Measurements from ENCODE around the gene NIBAN1.
"Not testable (repeated sequence)": the region's sequence is repeated elsewhere in the genome, so short reads cannot be mapped to it uniquely, and the experiment has no call there.

NIBAN1 gene

DNA sequence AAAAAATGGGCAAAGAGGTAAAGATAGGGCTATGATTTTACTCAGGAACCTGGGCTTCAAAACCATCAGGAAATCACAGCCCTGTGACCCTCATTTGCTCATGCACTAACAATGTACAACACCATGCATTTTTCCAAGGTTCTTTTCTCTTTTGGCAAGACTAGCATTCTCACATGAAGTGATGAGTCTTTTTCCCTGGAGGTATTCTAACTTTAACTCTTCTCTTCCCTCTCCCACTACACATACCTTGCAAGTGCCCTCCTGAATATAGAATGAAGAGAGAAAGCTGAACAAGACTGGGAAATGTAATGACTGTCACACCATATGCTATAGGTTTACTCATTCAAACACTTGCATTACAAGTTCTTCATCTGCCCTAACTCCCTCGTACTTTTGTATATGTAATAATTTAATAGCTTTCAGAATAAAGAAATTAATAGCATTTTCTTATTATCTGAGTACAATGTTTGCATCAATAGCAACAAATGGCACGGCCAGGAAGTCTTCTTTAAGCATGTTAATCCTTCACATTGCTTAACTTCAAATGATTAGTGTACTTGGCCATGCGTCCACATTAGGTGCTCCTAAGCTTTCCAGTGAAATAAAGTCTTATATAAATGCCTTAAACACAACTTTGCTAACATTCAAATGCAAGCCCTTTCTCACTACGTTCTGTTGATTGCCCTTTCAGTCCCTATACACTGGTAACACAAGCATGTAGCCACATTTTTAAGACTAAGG lies 1.8 kb downstream of the NIBAN1 start:
- DNase-seq, result no peak

DNA sequence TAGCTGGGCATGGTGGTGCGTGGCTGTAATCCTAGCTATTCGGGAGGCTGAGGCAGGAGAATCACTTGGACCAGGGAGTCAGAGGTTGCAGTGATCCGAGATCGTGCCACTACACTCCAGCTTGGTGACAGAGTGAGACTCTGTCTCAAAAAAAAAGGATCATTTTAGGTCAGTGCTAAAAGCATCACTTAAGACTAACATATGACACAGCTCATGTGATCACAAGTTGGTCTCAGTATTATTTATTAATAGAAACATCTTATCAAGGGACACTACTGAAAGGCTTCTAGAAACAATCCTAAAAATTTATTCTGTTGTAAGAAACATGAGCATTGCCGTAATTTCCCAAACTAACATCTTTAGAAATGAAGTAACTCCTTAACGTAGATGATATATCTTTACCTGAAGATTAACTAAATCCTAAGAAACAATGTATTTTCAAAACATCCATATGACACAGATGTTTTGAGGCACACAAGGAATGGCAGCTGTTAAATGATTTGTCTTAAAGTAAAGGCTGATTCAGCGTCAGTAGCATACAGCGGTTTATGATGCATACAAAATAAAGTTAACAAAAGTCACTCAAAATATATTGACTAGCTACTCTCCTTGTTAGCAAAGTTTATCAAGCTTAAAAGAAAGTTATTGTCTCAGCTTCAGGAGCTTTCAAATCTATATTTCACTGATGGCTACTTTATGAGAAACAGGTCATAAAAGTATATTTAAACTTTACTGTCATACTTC lies 2.6 kb downstream of the NIBAN1 start:
- no peak for DNase-seq

DNA sequence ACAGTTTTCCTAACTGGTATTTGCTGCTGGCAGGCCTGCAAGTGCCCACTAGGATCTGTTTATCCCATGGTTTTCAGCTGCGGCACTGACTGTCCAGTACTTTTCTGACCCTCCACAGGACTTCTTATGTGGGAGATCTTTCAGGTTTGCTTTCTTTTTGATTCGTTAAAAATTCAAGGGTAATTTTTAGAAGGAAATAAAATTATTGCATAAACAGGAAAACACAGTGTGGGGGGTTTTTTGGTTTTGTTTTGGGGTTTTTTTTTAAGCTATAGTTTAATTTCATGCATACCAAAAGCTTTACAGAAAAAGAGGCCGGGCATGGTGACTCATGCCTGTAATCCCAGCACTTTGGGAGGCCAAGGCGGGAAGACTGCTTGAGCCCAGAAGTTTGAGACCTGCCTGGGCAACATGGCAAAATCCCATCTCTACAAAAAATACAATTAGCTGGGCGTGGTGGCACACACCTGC lies 3.6 kb downstream of the NIBAN1 start:
- no peak for DNase-seq

DNA sequence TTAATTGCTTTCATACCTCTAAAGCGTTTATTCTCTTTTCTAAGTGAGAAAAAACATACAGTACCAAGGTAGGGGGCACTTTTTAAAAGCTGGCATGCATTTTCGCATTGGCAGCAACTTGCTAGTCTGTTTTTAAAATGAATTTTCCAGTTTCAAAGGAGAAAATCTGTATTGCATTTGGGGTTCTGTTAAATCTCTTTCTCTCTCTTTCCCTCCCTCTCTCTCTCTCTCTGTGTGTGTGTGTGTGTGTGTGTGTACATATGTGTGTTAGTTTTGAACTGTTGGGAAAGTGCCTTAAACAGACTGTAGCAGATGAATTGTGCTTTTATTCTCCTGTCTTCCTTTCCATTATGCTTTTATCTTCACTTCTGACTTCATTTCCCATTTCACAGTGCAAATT lies 7.3 kb downstream of the NIBAN1 start:
- DNase-seq, result no peak

DNA sequence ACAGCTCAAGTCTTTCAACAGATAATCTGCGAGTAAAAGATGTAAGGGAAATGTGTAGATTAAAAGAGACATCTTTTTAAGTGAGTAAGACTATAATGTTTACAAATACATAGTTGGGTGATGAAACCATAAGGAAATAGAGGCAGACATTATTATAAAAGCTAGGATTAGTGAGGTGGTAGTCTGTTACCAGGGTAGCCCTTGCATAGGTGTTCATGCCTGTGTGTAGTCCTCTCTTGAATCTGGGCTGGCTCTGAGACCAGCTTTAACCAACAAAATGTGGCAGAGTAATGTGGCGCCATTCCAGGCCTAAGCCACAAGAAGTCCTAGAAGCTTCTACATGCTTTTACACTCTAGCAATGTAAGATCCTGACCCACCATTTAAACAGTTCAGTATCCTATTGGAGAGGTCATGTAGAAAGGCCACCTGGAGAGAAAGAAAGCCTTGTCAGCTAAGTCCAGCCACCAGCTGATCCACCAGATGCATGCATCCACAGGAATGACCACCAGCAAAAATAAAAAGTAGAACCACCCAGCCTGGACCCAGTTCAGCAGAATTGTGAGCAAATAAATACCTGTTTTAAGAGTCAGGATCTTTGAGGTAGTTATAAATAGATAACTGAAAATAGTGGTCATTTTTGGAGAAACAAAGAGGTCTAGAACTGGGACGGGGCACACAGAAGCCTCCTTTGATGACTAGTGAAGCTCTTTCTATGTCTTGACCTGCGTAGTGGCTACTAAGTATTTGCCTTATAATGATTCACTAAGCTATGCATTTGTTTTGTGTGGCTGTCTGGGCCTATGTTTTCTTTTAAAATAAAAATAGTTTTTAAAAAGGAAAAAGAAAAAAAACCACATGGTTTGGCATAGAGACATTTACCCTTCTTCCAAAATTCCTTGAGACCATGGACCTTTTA lies 8.1 kb downstream of the NIBAN1 start:
- DNase-seq, result no peak

DNA sequence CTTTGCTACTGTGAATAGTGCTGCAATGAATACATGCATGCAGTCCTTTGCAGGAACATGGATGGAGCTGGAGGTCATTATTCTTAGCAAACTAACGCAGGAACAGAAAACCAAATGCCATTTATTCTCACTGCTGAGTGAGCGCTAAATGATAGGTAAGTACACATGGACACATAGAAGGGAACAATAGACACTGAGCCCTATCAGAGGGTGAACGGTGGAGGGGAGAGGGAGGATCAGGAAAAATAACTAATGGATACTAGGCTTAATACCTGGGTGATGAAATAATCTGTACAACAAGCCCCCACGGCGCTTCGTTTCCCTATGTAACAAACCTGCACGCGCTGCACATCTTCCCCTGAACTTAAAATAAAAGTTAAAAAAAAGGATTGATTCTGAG lies 8.9 kb downstream of the NIBAN1 start:
- no peak for DNase-seq

DNA sequence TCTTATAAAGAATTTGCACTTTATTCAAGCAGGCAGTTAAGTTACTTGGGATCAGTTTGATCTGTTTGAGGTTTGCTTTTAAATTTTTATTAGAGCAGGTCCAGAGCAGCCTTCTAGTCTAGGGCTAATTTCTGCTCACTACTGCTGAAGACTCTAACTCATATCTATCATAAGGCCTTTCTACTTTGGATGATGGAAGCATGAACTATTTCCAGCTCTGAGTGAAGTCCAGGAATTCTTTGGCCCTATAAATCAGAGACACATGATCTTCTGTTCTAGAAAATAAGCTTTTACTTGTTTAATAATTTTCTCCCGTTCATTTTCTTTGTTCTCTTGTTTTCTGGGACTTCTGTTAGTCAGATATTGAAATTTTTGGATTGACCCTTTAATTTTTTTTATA lies 14.7 kb downstream of the NIBAN1 start:
- no peak for DNase-seq

DNA sequence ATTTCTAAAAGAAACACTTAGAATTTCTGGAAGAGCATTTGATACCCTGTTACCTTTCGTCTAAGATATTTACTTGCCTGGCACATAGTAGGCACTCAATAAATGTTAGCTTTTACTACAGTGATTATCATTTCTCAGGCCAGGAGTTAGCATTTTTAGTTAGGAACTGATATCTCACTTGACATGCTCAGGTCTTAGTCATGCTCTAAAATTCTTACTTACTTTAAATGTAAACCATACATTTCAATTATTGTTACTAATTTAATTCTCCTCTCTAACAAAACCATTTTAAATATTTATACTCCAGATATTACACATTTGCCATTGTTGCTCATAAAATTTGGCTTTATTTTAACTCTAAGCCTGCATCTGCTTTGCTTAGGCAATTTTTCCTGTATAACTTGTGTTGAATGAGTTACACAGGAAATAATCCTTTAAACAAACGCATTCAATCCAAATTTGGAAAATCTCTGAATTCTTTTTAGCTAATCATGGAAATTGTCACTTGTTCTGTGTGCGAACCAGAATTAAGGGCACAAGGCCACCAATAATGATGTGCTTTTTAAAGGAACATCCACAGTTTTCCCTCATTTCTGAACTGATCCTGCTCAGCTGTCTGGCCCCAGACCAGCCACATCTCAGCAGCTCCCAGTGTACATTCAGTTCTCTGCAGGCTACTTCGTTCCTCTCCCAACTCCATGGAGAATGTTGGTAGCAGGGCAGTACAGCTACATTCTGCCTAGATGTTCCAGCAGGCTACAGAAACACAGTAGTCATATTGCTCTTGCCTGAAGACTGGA lies 15.6 kb downstream of the NIBAN1 start:
- DNase-seq, result no peak

DNA sequence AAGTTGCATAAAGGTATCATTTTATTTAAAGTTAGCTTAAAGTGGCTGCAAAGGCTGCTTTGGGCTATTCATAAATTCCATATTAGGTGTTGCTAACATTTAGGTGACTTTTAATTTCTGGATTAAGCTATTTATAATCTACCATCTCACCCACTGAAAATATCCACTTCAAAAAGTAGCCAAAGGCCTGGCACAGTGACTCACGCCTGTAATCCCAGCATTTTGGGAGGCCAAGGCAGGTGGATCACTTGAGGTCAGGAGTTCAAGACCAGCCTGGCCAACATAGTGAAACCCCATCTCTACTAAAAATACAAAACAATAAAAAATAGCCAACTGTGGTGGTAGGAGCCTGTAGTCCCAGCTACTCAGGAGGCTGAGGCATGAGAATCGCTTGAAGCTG lies 16.4 kb downstream of the NIBAN1 start:
- DNase-seq, result not testable (repeated sequence)

DNA sequence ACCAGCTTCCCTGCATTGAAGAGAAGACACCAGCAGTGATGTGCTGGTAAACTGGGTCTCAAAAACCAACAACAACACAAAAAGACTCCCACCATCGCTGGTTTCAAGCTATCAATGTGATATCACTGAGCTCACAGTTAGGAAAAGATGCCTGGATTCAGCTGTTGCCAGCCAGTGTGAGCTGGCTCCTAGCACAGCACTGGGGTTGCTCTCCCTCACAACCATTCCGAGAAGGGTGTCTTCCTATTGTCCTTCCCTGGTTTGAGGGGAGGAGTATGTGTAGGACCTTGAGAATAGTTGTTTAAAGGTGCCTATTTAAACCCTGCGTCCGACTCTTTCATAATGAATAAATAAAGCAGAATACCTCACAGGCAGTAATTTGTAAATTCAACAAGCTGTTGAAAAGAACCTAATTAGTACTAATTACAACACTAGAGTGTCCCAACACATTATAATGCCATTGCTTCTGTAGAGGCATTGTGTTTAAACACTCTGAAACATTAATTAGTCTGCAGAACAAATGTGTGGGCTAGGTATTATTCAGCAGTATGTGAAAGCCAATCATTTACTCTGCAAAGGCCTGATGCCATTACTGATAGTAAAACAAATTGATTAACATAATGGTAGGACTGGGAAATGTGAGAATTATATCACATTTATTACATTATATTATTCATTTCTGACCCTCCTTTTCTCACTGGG lies 17.2 kb downstream of the NIBAN1 start:
- peak; percentile 76 for DNase-seq

DNA sequence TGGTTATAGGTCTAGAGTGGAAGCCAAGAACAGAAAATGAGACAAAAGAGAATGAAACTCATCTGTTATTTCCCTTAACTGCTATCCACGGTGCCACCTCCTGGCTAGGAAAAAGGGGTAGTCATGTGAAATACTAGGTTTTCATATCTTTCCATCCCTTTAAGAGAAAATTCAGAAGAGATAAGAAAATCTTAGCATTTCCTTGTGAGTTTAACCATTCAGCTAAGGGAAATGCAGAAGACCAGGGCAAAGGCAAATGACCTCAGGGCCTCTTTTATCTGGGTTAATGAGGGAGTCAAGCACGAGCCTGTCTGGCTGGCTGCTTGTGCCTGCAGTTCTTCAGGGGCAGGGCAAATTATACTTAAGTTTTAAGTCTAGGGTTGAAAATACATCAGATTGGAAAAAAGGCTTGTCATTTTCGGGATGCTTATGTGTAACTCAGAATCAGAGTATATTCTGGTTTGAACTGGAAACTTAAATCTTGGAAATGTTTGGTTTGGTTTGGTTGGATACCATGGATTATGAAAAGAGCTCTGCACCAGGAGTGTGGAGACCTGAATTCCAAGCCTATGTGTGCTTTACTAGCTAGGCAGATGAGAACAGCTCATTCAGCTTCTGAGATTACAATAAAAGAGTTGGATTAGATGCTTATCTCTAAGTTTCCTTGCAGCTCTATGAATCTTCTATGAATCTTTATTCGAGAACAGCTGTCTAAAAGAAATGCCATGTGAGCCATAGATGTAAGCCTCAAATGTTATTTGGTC lies 19.9 kb downstream of the NIBAN1 start:
- DNase-seq, result no peak

DNA sequence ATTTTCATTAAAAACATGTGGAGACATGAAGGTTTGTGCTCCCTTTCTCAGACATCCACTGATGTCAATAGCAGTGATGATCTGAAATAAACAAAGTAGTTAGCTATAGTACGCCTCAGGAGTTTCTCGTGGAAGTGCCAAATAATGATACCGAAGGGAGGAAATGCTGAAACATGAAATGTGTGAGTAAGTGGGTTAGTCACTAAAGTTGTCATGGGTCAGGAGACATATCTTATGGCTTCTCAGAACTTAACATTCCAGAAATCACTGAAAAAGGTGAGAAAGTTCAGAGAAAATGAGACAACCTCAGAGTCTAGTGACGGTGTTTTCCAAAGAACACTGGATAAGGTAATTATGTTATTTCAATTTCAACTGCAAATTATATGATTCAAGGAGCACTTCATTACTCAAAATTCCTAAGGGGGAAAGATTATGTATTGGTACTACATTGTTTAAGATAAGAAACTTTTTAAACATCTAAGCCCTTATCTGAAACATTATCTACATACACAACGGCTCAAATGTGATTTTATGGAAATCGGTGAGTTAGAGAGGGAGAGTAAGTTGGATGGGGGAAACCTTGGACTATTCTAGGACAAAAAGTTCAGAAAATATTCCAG lies 20.6 kb downstream of the NIBAN1 start:
- no peak for DNase-seq

DNA sequence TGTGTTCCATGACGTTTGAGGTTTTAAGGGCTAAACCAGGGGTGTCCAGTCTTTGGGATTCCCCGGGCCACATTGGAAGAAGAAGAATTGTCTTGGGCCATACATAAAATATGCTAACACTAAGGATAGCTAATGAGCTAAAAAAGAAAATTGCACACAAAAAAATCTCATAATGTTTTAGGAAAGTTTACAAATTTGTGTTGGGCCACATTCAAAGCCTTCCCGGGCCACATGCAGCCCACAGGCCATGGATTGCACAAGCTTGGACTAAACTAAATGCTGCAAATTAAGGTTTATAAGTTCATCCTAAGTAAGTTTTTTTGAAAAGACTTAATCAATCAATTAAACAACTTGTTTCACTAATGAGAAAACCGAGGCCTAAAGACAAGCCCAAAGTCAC lies 21.9 kb downstream of the NIBAN1 start:
- no peak for DNase-seq

DNA sequence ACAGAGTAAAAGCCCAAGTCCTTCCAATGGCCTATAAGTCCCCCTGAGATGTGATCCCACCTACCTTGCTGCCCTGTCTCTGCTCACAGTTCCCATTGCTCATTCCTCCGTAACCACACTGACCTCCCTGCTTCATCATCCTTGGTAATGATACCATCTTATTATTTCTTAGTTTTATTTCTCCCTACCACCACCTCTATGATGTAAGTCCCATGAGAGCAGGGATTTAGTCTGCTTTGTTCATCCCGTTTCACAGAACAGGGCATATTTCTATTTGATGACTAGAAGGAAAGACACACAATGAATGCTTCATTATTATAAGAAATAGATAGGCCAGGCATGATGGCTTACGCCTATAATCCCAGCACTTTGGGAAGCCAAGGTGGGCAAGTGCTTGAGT lies 22.5 kb downstream of the NIBAN1 start:
- DNase-seq, result no peak

DNA sequence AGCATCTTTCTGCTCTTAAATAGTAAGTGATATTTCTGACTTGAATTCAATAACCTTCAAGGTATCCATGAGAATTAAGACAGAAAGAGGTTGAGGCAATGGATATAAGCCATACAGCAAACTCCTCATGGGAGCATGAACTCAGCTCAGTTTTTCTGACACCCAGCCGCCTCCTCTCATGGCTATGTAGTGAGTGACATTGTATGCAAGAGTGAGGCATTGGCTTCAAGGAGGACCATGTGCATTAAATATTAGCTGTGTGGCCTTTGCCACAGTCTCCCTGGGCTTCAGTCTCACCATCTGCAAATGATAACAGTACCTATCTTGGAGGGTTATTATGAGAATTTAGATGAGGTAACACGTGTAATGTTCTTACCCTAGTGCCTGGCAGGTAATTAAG lies 23.4 kb downstream of the NIBAN1 start:
- DNase-seq, result no peak

DNA sequence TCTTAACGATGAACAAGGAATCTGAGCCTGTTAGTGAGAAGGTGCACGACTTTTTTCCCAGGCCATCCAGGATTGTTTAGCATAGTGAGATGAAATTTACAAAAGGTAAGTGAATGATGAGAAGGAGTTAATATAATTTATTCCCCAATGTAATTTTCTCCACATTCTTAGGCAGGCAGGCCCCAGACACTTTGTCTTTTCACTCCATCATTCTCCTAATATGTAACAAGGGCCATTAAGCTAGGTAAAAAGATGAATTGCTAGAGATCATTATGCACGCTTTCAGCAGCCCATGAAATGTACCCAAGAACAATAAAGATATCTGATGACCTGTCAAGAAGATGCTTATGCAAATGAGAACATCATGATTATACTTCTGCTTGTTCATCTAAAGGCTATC lies 24.1 kb downstream of the NIBAN1 start:
- DNase-seq, result no peak

DNA sequence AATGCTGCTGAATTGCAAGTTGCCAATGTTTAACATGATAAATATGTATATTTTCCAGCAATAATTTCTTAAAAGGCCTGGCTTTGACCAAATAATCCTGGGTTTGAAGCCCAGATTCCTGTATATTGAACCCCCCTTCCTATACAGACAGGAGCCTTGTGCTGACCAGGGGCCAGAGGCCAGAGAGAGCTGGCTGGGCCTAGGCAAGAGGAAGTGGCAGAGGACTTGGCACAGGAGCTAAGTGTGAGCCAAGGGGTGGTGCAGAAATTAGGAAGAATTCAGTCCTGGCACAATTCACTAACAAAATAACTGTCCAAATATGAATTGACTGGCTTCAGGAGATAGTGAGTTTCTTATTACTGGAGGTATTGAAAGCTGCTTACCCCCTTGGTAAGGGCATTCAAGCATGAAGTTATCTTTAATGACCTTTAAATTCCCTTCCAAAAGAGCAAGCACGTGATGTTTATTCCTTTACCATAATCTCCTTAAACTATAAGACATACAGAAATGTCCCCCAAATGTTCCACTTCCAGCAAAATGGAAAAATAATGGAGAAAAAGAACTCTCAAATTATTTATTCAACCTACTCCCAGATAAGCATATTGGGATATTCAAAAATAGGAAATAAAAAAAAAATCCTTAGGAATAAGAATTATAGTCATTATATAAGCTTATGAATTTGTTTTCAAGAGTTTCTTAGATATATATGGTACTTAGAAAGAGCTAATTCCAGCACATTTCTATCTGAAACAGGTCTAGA lies 26.6 kb downstream of the NIBAN1 start:
- DNase-seq, result no peak

DNA sequence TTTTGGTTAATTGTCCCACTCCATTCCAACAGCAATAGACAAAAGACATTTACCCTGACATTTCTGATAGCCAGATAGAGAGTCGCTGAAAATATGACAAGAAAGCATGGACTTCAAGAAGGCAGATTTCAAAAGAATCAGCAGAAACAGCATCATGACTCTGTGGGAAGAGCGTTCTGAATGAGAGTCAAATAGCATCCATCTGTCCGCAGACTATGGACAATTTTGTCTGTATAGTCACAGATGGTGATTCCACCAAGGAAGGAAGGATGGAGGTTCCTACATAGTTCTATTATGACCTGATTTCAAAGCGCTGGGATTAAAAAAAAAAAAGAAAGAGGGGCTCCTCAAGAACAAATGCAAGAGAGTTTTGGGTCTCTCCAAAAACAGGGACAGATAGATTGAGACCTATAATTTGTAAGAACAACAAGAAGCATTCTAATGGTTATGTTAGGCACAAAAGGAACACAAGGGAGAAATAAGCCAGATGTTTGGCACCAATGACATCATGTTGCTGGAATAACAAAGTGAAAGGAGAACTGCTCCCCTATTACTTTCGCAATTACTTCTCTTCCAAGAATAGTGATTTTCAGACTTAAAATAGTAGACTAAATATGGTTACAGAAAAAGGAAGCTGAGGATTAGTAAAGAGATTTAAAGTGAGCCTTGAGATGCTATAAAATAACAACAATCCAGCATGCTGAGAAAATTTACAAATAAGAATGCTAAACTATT lies 28.5 kb downstream of the NIBAN1 start:
- no peak for DNase-seq

DNA sequence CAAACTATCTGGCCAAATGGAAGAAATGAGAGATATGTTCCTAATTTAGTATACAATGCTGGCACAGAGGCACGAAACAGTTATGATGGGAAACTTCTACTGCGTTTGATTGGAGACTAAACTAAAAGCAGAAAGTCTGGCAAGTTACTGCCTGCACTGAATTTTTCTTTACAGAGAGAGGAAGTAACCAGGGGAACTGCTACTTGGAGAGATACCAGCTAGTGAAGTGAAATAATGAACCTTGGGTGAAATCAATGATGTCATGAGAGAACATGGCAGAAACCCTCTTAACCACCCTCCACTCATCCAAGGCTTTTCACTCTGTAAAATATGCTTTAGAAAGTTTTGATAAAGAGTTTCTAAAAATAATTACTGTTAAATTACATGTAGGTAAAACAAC lies 29.3 kb downstream of the NIBAN1 start:
- no peak for DNase-seq

Measured in COR-L47 (cell line).